Kidney capillary endothelial cell (primary cell): ENCODE results near the gene PRODH.
"Not testable (repeated sequence)": the region's sequence is repeated elsewhere in the genome, so short reads cannot be mapped to it uniquely, and the experiment has no call there.

Experiments used
- DNase-seq: peaks from one replicate; pipeline ENCODE4 v3.0.0-alpha.2; 2018; ENCODE audit warnings: low spot score

The PRODH gene

GRCh38 chr22:18967391-18968010, 31.4 kb upstream of the PRODH start:
- not testable (repeated sequence) for DNase-seq

GRCh38 chr22:18966748-18967147, 30.7 kb upstream of the PRODH start:
- no peak for DNase-seq

- DNase-seq = no peak
Measured at GRCh38 chr22:18965526-18966421, 29.7 kb upstream of the PRODH start.

- not testable (repeated sequence) for DNase-seq
Measured at GRCh38 chr22:18964501-18965265, 28.6 kb upstream of the PRODH start.

- not testable (repeated sequence) for DNase-seq
Measured at GRCh38 chr22:18964051-18964450, 28.0 kb upstream of the PRODH start.

- DNase-seq = no peak
Measured at GRCh38 chr22:18962308-18962635, 26.2 kb upstream of the PRODH start.

GRCh38 chr22:18961632-18962307, 25.7 kb upstream of the PRODH start:
- DNase-seq = not testable (repeated sequence)

- DNase-seq = not testable (repeated sequence)
Measured at GRCh38 chr22:18961201-18961600, 25.1 kb upstream of the PRODH start.

GRCh38 chr22:18960166-18960820, 24.2 kb upstream of the PRODH start:
- DNase-seq = not testable (repeated sequence)

GRCh38 chr22:18959741-18960140, 23.6 kb upstream of the PRODH start:
- not testable (repeated sequence) for DNase-seq

GRCh38 chr22:18959266-18959665, 23.2 kb upstream of the PRODH start:
- not testable (repeated sequence) for DNase-seq

- DNase-seq = not testable (repeated sequence)
Measured at GRCh38 chr22:18958738-18959137, 22.6 kb upstream of the PRODH start.

GRCh38 chr22:18958321-18958705, 22.2 kb upstream of the PRODH start:
- not testable (repeated sequence) for DNase-seq

- DNase-seq = not testable (repeated sequence)
Measured at GRCh38 chr22:18957621-18958320, 21.7 kb upstream of the PRODH start.

GRCh38 chr22:18956956-18957355, 20.9 kb upstream of the PRODH start:
- not testable (repeated sequence) for DNase-seq

- not testable (repeated sequence) for DNase-seq
Measured at GRCh38 chr22:18956121-18956895, 20.2 kb upstream of the PRODH start.

GRCh38 chr22:18955696-18956095, 19.6 kb upstream of the PRODH start:
- DNase-seq = no peak

GRCh38 chr22:18954990-18955571, 19.0 kb upstream of the PRODH start:
- DNase-seq = no peak

- peak; percentile 46 for DNase-seq
Measured at GRCh38 chr22:18954303-18954989, 18.4 kb upstream of the PRODH start.
